ENCODE measurements around the gene KTN1.

The KTN1 gene

GRCh38 chr14:55614304-55614703 lies 34.3 kb downstream of the KTN1 start:
- Histone ChIP-seq H3K9me3 (ENCODE audit: low read length) (no peaks in the 10 kb centered on the region), H3K27ac (ENCODE audit: low read depth, low read length) (no peak overlapping the region), H3K27me3 (ENCODE audit: control insufficient read depth in 1 of 2, insufficient read depth in 2 of 2, low read length in 2 of 2) (no peaks in the 10 kb centered on the region), H3K4me3 (ENCODE audit: low read depth in 1 of 2, low read length in 2 of 2) (no peak overlapping the region), H3K36me3 (ENCODE audit: insufficient read depth, low read length) (peaks cover 29% of the 10 kb centered on the region), H3K4me1 (ENCODE audit: insufficient read depth, low read length) (peaks cover 8% of the 10 kb centered on the region), H3K9ac (ENCODE audit: low read length) (no peak overlapping the region)

- Histone ChIP-seq H3K4me1 (ENCODE audit: insufficient read depth, low read length) (no peaks in the 10 kb centered on the region), H3K27me3 (ENCODE audit: control insufficient read depth in 1 of 2, insufficient read depth in 2 of 2, low read length in 2 of 2) (no peaks in the 10 kb centered on the region), H3K9ac (ENCODE audit: low read length) (no peak overlapping the region), H3K4me3 (ENCODE audit: low read depth in 1 of 2, low read length in 2 of 2) (no peak overlapping the region), H3K27ac (ENCODE audit: low read depth, low read length) (no peak overlapping the region), H3K9me3 (ENCODE audit: low read length) (no peaks in the 10 kb centered on the region), H3K36me3 (ENCODE audit: insufficient read depth, low read length) (peaks cover 56% of the 10 kb centered on the region)
Observed at GRCh38 chr14:55620277-55620676, 40.3 kb downstream of the KTN1 start.

- Histone ChIP-seq H3K36me3 (ENCODE audit: insufficient read depth, low read length) (peaks cover 55% of the 10 kb centered on the region), H3K9ac (ENCODE audit: low read length) (no peak overlapping the region), H3K4me3 (ENCODE audit: low read depth in 1 of 2, low read length in 2 of 2) (no peak overlapping the region), H3K4me1 (ENCODE audit: insufficient read depth, low read length) (no peaks in the 10 kb centered on the region), H3K27ac (ENCODE audit: low read depth, low read length) (no peak overlapping the region), H3K9me3 (ENCODE audit: low read length) (no peaks in the 10 kb centered on the region), H3K27me3 (ENCODE audit: control insufficient read depth in 1 of 2, insufficient read depth in 2 of 2, low read length in 2 of 2) (no peaks in the 10 kb centered on the region)
Observed at GRCh38 chr14:55620981-55621380, 41.0 kb downstream of the KTN1 start.

GRCh38 chr14:55621391-55621790 lies 41.4 kb downstream of the KTN1 start:
- Histone ChIP-seq H3K27me3 (ENCODE audit: control insufficient read depth in 1 of 2, insufficient read depth in 2 of 2, low read length in 2 of 2) (no peaks in the 10 kb centered on the region), H3K9ac (ENCODE audit: low read length) (no peak overlapping the region), H3K36me3 (ENCODE audit: insufficient read depth, low read length) (peaks cover 51% of the 10 kb centered on the region), H3K4me1 (ENCODE audit: insufficient read depth, low read length) (no peaks in the 10 kb centered on the region), H3K27ac (ENCODE audit: low read depth, low read length) (no peak overlapping the region), H3K9me3 (ENCODE audit: low read length) (no peaks in the 10 kb centered on the region), H3K4me3 (ENCODE audit: low read depth in 1 of 2, low read length in 2 of 2) (no peak overlapping the region)

- H3K36me3 ChIP-seq (ENCODE audit: insufficient read depth, low read length), result peaks cover 37% of the 10 kb centered on the region
Observed at GRCh38 chr14:55624913-55625312, 44.9 kb downstream of the KTN1 start.

GRCh38 chr14:55625481-55625880 lies 45.5 kb downstream of the KTN1 start:
- H3K27ac ChIP-seq (ENCODE audit: low read depth, low read length), result no peak overlapping the region
- no peaks in the 10 kb centered on the region for H3K9me3 ChIP-seq (ENCODE audit: low read length)
- H3K4me3 ChIP-seq (ENCODE audit: low read depth in 1 of 2, low read length in 2 of 2), result no peak overlapping the region
- H3K36me3 ChIP-seq (ENCODE audit: insufficient read depth, low read length), result peaks cover 37% of the 10 kb centered on the region
- no peaks in the 10 kb centered on the region for H3K27me3 ChIP-seq (ENCODE audit: control insufficient read depth in 1 of 2, insufficient read depth in 2 of 2, low read length in 2 of 2)
- H3K9ac ChIP-seq (ENCODE audit: low read length), result no peak overlapping the region
- no peaks in the 10 kb centered on the region for H3K4me1 ChIP-seq (ENCODE audit: insufficient read depth, low read length)

More at GRCh38 chr14:55624913-55625312, 44.9 kb downstream of the KTN1 start:
- Histone ChIP-seq H3K27me3 (ENCODE audit: control insufficient read depth in 1 of 2, insufficient read depth in 2 of 2, low read length in 2 of 2) (no peaks in the 10 kb centered on the region), H3K27ac (ENCODE audit: low read depth, low read length) (no peak overlapping the region), H3K9ac (ENCODE audit: low read length) (no peak overlapping the region), H3K4me3 (ENCODE audit: low read depth in 1 of 2, low read length in 2 of 2) (no peak overlapping the region), H3K4me1 (ENCODE audit: insufficient read depth, low read length) (no peaks in the 10 kb centered on the region), H3K9me3 (ENCODE audit: low read length) (no peaks in the 10 kb centered on the region)

- Histone ChIP-seq H3K27ac (ENCODE audit: low read depth, low read length) (no peak overlapping the region), H3K9ac (ENCODE audit: low read length) (no peak overlapping the region), H3K4me3 (ENCODE audit: low read depth in 1 of 2, low read length in 2 of 2) (no peak overlapping the region), H3K27me3 (ENCODE audit: control insufficient read depth in 1 of 2, insufficient read depth in 2 of 2, low read length in 2 of 2) (no peaks in the 10 kb centered on the region), H3K4me1 (ENCODE audit: insufficient read depth, low read length) (no peaks in the 10 kb centered on the region), H3K36me3 (ENCODE audit: insufficient read depth, low read length) (peaks cover 33% of the 10 kb centered on the region), H3K9me3 (ENCODE audit: low read length) (no peaks in the 10 kb centered on the region)
Observed at GRCh38 chr14:55626131-55626530, 46.1 kb downstream of the KTN1 start.

- no peak overlapping the region for H3K9ac ChIP-seq (ENCODE audit: low read length)
- no peaks in the 10 kb centered on the region for H3K27me3 ChIP-seq (ENCODE audit: control insufficient read depth in 1 of 2, insufficient read depth in 2 of 2, low read length in 2 of 2)
- H3K4me3 ChIP-seq (ENCODE audit: low read depth in 1 of 2, low read length in 2 of 2), result no peak overlapping the region
- H3K4me1 ChIP-seq (ENCODE audit: insufficient read depth, low read length), result no peaks in the 10 kb centered on the region
- no peaks in the 10 kb centered on the region for H3K9me3 ChIP-seq (ENCODE audit: low read length)
- H3K36me3 ChIP-seq (ENCODE audit: insufficient read depth, low read length), result peaks cover 29% of the 10 kb centered on the region
- no peak overlapping the region for H3K27ac ChIP-seq (ENCODE audit: low read depth, low read length)
Observed at GRCh38 chr14:55628426-55628825, 48.4 kb downstream of the KTN1 start.

GRCh38 chr14:55638665-55639064 lies 58.7 kb downstream of the KTN1 start:
- Histone ChIP-seq H3K27ac (ENCODE audit: low read depth, low read length) (no peak overlapping the region), H3K4me1 (ENCODE audit: insufficient read depth, low read length) (no peaks in the 10 kb centered on the region), H3K27me3 (ENCODE audit: control insufficient read depth in 1 of 2, insufficient read depth in 2 of 2, low read length in 2 of 2) (no peaks in the 10 kb centered on the region), H3K9me3 (ENCODE audit: low read length) (no peaks in the 10 kb centered on the region), H3K4me3 (ENCODE audit: low read depth in 1 of 2, low read length in 2 of 2) (no peak overlapping the region), H3K36me3 (ENCODE audit: insufficient read depth, low read length) (peaks cover 49% of the 10 kb centered on the region), H3K9ac (ENCODE audit: low read length) (no peak overlapping the region)

GRCh38 chr14:55641290-55641689 lies 61.3 kb downstream of the KTN1 start:
- peaks cover 31% of the 10 kb centered on the region for H3K36me3 ChIP-seq (ENCODE audit: insufficient read depth, low read length)
- no peak overlapping the region for H3K4me3 ChIP-seq (ENCODE audit: low read depth in 1 of 2, low read length in 2 of 2)
- H3K27ac ChIP-seq (ENCODE audit: low read depth, low read length), result no peak overlapping the region
- H3K9me3 ChIP-seq (ENCODE audit: low read length), result no peaks in the 10 kb centered on the region
- H3K27me3 ChIP-seq (ENCODE audit: control insufficient read depth in 1 of 2, insufficient read depth in 2 of 2, low read length in 2 of 2), result no peaks in the 10 kb centered on the region
- no peak overlapping the region for H3K9ac ChIP-seq (ENCODE audit: low read length)
- H3K4me1 ChIP-seq (ENCODE audit: insufficient read depth, low read length), result no peaks in the 10 kb centered on the region

GRCh38 chr14:55641954-55642353 lies 61.9 kb downstream of the KTN1 start:
- Histone ChIP-seq H3K36me3 (ENCODE audit: insufficient read depth, low read length) (peaks cover 24% of the 10 kb centered on the region), H3K4me3 (ENCODE audit: low read depth in 1 of 2, low read length in 2 of 2) (no peak overlapping the region), H3K27ac (ENCODE audit: low read depth, low read length) (no peak overlapping the region), H3K9ac (ENCODE audit: low read length) (no peak overlapping the region), H3K27me3 (ENCODE audit: control insufficient read depth in 1 of 2, insufficient read depth in 2 of 2, low read length in 2 of 2) (no peaks in the 10 kb centered on the region), H3K4me1 (ENCODE audit: insufficient read depth, low read length) (no peaks in the 10 kb centered on the region), H3K9me3 (ENCODE audit: low read length) (no peaks in the 10 kb centered on the region)

GRCh38 chr14:55645145-55645544 lies 65.1 kb downstream of the KTN1 start:
- Histone ChIP-seq H3K27me3 (ENCODE audit: control insufficient read depth in 1 of 2, insufficient read depth in 2 of 2, low read length in 2 of 2) (no peaks in the 10 kb centered on the region), H3K36me3 (ENCODE audit: insufficient read depth, low read length) (peaks cover 20% of the 10 kb centered on the region), H3K4me3 (ENCODE audit: low read depth in 1 of 2, low read length in 2 of 2) (no peak overlapping the region), H3K9me3 (ENCODE audit: low read length) (no peaks in the 10 kb centered on the region), H3K4me1 (ENCODE audit: insufficient read depth, low read length) (no peaks in the 10 kb centered on the region), H3K9ac (ENCODE audit: low read length) (no peak overlapping the region), H3K27ac (ENCODE audit: low read depth, low read length) (no peak overlapping the region)

Measured in muscle layer of colon (tissue), 2 donors.